HG02763 (cell line): ENCODE measurements around the gene CTSK.
A peak's percentile ranks its signal among the peaks of the same experiment; 100 is the strongest.
"Not testable (repeated sequence)": the region's sequence is repeated elsewhere in the genome, so short reads cannot be mapped to it uniquely, and the experiment has no call there.

Source experiments
- ATAC-seq: cut with Tn5 transposase; IDR thresholded peaks from one replicate; pipeline ENCODE4 v1.9.1; 2021; ENCODE audit warnings: mild to moderate bottlenecking, moderate library complexity; ENCODE audit not compliant: unreplicated experiment

CTSK gene

GRCh38 chr1:150807249-150808023 is 624 bp downstream of the CTSK start:
- ATAC-seq = no peak

- ATAC-seq = no peak
These were observed 2.2 kb downstream of the CTSK start for GRCh38 chr1:150805899-150806298.

- ATAC-seq = no peak
These were observed 3.4 kb downstream of the CTSK start for GRCh38 chr1:150804671-150805070.

GRCh38 chr1:150799089-150799488 is 9.0 kb downstream of the CTSK start:
- no peak for ATAC-seq

- no peak for ATAC-seq
These were observed 9.5 kb downstream of the CTSK start for GRCh38 chr1:150798525-150798924.

- no peak for ATAC-seq
These were observed 11.7 kb downstream of the CTSK start for GRCh38 chr1:150796374-150796773.

GRCh38 chr1:150793778-150794177 is 14.3 kb downstream of the CTSK start:
- not testable (repeated sequence) for ATAC-seq

GRCh38 chr1:150793221-150793620 is 14.8 kb downstream of the CTSK start:
- no peak for ATAC-seq

GRCh38 chr1:150791585-150791984 is 16.5 kb downstream of the CTSK start:
- no peak for ATAC-seq

- no peak for ATAC-seq
These were observed 18.7 kb downstream of the CTSK start for GRCh38 chr1:150789396-150789795.

GRCh38 chr1:150788946-150789345 is 19.1 kb downstream of the CTSK start:
- ATAC-seq = no peak

- ATAC-seq = no peak
These were observed 20.6 kb downstream of the CTSK start for GRCh38 chr1:150787455-150787854.

GRCh38 chr1:150780510-150780909 is 27.6 kb downstream of the CTSK start:
- ATAC-seq = no peak

- ATAC-seq = no peak
These were observed 29.7 kb downstream of the CTSK start for GRCh38 chr1:150778409-150778808.

- no peak for ATAC-seq
These were observed 30.5 kb downstream of the CTSK start for GRCh38 chr1:150777544-150777943.

GRCh38 chr1:150775931-150776505 is 32.0 kb downstream of the CTSK start:
- not testable (repeated sequence) for ATAC-seq

- no peak for ATAC-seq
These were observed 32.8 kb downstream of the CTSK start for GRCh38 chr1:150775276-150775675.

- ATAC-seq = no peak
These were observed 35.7 kb downstream of the CTSK start for GRCh38 chr1:150772326-150772725.

- not testable (repeated sequence) for ATAC-seq
These were observed 40.4 kb downstream of the CTSK start for GRCh38 chr1:150767704-150768103.

GRCh38 chr1:150765977-150766301 is 42.1 kb downstream of the CTSK start:
- ATAC-seq = peak; percentile 5

GRCh38 chr1:150765296-150765976 is 42.6 kb downstream of the CTSK start, which contains the start of gene CTSS:
TSS of gene CTSS (minus strand) at chr1:150765778. CDS start at chr1:150764763, 1,015 bp downstream.
- ATAC-seq = peak; percentile 83

GRCh38 chr1:150764617-150765101 is 43.4 kb downstream of the CTSK start:
- ATAC-seq = no peak
